ENCODE results near the gene NDEL1.

NDEL1 gene

DNA sequence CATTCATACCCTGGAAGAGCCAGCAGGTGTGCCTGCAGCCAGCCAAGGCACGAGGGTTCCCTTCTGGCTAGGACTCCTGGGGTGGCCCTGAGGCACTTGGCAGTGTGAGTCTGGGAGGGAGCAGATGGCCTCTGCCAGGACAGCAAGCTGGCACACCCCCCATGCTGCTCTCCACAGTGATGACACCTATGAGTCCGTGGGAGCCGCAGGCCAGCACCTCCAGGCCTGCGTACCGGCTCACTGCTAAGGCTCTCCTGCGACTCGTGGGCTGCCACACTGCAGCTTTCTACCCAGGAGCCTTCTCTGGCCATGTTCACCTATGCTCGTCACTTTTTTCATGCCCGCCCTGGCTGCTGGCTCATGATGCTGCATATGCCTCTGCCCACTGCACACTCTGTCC, 68.1 kb downstream of the NDEL1 start:
- DNase-seq (ENCODE audit: low read depth): no peak

GRCh38 chr17:8504460-8505207, 69.0 kb downstream of the NDEL1 start:
- no peak for DNase-seq (ENCODE audit: low read depth)

GRCh38 chr17:8506145-8506544, 70.5 kb downstream of the NDEL1 start:
- no peak for DNase-seq (ENCODE audit: low read depth)

DNA sequence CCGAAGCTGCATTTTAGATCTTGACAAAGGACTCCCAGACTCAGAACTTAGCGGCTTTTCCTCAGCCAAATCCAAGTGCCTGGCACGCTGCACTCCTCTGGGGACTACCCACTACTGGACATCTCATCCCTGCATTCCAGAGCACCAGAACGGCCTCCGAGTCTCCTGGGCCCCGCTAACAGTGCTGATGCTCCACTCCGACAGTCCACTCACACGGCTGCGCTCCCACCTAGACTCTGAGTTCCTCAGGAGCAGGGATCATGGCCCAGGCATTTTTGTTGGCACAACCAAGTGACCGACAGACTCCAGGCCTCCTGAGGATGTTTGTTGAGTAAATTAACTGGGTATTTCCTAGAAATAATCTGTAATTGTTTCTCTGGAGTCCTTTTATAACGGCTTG, 79.1 kb downstream of the NDEL1 start:
- DNase-seq (ENCODE audit: low read depth): no peak

All from activated T-helper 1 cell treated with Interleukin-2 at 50 U/mL for 16 hours (primary cell).